ENCODE results near the gene ADAMTS12.

DNA sequence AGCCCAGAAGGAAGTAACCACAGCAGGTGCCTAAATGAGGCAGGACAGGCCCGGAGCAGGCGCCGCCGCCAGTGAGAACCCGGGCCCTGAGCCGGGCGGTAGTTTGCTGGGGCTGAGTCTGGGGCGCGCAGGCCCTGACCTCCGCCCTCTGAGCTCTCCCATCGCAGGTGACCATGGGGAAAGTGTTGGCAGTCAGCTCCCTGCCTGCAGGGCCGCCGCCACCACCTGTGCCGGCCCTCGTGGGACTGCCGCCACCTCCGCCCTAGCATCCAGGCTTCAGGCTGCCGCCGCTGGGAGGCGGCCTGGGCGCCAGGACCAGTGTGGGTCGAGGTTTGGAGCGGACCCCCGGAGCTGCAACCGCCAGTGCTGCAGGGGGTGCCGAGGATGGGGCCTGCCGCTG is 389.9 kb downstream of the ADAMTS12 start:
- TF ChIP-seq EZH2 (IDR thresholded peaks at IDR 0.05; ENCODE audit: low read depth, low read length, severe bottlenecking) (no peak), TCF12 (IDR thresholded peaks at IDR 0.05; ENCODE audit: low read depth, low read length) (no peak), JUND (IDR thresholded peaks at IDR 0.05; ENCODE audit: low read length) (no peak), SIN3A (conservative IDR thresholded peaks at IDR 0.05 in 1 of 2, IDR thresholded peaks at IDR 0.05 in 1 of 2; ENCODE audit: low read depth in 1 of 2, low read length in 2 of 2) (no peak), POLR2A (IDR thresholded peaks at IDR 0.05; ENCODE audit: control extremely low read depth in 1 of 2, low read depth in 2 of 2, low read length in 2 of 2) (no peak), CEBPB (IDR thresholded peaks at IDR 0.05; ENCODE audit: low read depth, low read length) (no peak), EP300 (IDR thresholded peaks at IDR 0.05; ENCODE audit: borderline replicate concordance in 1 of 2, low read depth in 2 of 2, low read length in 2 of 2) (no peak), BACH1 (IDR thresholded peaks at IDR 0.05; ENCODE audit: low read length) (no peak), CHD2 (IDR thresholded peaks at IDR 0.05; ENCODE audit: low read length) (no peak), SIRT6 (IDR thresholded peaks at IDR 0.05; ENCODE audit: low read length) (no peak)
- TF ChIP-seq, protein P1, sequence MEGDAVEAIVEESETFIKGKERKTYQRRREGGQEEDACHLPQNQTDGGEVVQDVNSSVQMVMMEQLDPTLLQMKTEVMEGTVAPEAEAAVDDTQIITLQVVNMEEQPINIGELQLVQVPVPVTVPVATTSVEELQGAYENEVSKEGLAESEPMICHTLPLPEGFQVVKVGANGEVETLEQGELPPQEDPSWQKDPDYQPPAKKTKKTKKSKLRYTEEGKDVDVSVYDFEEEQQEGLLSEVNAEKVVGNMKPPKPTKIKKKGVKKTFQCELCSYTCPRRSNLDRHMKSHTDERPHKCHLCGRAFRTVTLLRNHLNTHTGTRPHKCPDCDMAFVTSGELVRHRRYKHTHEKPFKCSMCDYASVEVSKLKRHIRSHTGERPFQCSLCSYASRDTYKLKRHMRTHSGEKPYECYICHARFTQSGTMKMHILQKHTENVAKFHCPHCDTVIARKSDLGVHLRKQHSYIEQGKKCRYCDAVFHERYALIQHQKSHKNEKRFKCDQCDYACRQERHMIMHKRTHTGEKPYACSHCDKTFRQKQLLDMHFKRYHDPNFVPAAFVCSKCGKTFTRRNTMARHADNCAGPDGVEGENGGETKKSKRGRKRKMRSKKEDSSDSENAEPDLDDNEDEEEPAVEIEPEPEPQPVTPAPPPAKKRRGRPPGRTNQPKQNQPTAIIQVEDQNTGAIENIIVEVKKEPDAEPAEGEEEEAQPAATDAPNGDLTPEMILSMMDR (IDR thresholded peaks at IDR 0.05; ENCODE audit: control extremely low read depth in 1 of 3, insufficient read depth in 1 of 3, low read depth in 1 of 3, low read length in 3 of 3), result no peak

Measured in H1 (cell line).